A673 (cell line): ENCODE measurements around the gene C11orf21. TPM values are rescaled to one million over a fixed set of nuclear protein-coding genes. Genes with fewer than 3 reads are reported as not detected.

Experiments used
- BruUV-seq: library from RNA; stranded (reverse); fragments of 400-500 nt; replicated peaks from 2 replicates; lab custom pipeline; 2021; lab: Mats Ljungman, UMichigan
- CTCF ChIA-PET: fragments of 300-600 bp; sonication (Branson Sonifier 250); formaldehyde crosslinking; loops from one replicate; lab custom pipeline; 2022; ENCODE audit warnings: antibody characterized with exemption; lab: Charles Lee
- POLR2A ChIA-PET: fragments of 300-600 bp; sonication (Branson Sonifier 250); formaldehyde crosslinking; loops from one replicate; lab custom pipeline; 2022; ENCODE audit warnings: antibody characterized with exemption; ENCODE audit not compliant: low non-redundant PET; lab: Charles Lee
- DNase-seq: peaks from one replicate; pipeline ENCODE4 v3.0.0-alpha.2; 2015; ENCODE audit warnings: low spot score
- H3K27ac ChIP-seq: fragments of 200-600 bp; sonication (generic); 2 replicates; pipeline ENCODE4 v1.5.1; 2016; ENCODE audit warnings: mixed run types, low read depth, mild to moderate bottlenecking, mixed read lengths, antibody characterized with exemption, low read length; ENCODE audit not compliant: poor library complexity, severe bottlenecking
- H3K27me3 ChIP-seq: fragments of 200-600 bp; sonication (generic); replicated peaks from 2 replicates; pipeline ENCODE4 v1.6.1; 2017; ENCODE audit warnings: mixed run types, low read depth, mild to moderate bottlenecking, mixed read lengths, antibody characterized with exemption, low read length; ENCODE audit not compliant: insufficient read depth, poor library complexity
- H3K36me3 ChIP-seq: fragments of 200-600 bp; sonication (generic); 2 replicates; pipeline ENCODE4 v1.6.1; 2016; ENCODE audit warnings: mixed run types, mild to moderate bottlenecking, mixed read lengths, antibody characterized with exemption, low read length; ENCODE audit not compliant: insufficient read depth, poor library complexity, severe bottlenecking
- H3K4me1 ChIP-seq: fragments of 200-600 bp; sonication (generic); 2 replicates; pipeline ENCODE4 v1.6.1; 2017; ENCODE audit warnings: mixed run types, mild to moderate bottlenecking, mixed read lengths, antibody characterized with exemption, low read length; ENCODE audit not compliant: insufficient read depth, poor library complexity, severe bottlenecking
- H3K4me3 ChIP-seq: fragments of 200-600 bp; sonication (generic); 2 replicates; pipeline ENCODE4 v1.5.1; 2016; ENCODE audit warnings: low read depth, mixed run types, mild to moderate bottlenecking, mixed read lengths, low read length; ENCODE audit not compliant: poor library complexity, severe bottlenecking
- H3K9me3 ChIP-seq: fragments of 200-600 bp; sonication (generic); 2 replicates; pipeline ENCODE4 v1.6.1; 2016; ENCODE audit warnings: mixed run types, low read depth, mild to moderate bottlenecking, mixed read lengths, antibody characterized with exemption, low read length; ENCODE audit not compliant: poor library complexity, severe bottlenecking
- EZH2 ChIP-seq: fragments of 200-600 bp; sonication (generic); IDR thresholded peaks from 2 replicates; pipeline ENCODE4 v1.6.1; 2017; ENCODE audit warnings: borderline replicate concordance, low read depth, mild to moderate bottlenecking, mixed read lengths, antibody characterized with exemption, low read length; ENCODE audit not compliant: poor library complexity, severe bottlenecking
- intact Hi-C: fragments of 100-400 bp; cut with micrococcal nuclease; formaldehyde crosslinking; loops from one replicate; pipeline ENCODE4 v1.10.0; 2022; ENCODE audit not compliant: unreplicated experiment
- total RNA-seq: library from RNA; stranded (reverse); gene quantifications from 2 replicates; pipeline ENCODE4 v1.2.3, GENCODE V29; 2021
- TF ChIP-seq, protein P1 (sequence below): fragments of 300-800, 200-600 bp; sonication (generic); conservative IDR thresholded peaks from 2 replicates; pipeline ENCODE4 v1.5.1; 2017; ENCODE audit warnings: low read depth, mild to moderate bottlenecking, antibody characterized with exemption, low read length, moderate library complexity, mixed read lengths

The C11orf21 gene
- total RNA-seq, 1 experiment from 2014 or later = not detected

DNA sequence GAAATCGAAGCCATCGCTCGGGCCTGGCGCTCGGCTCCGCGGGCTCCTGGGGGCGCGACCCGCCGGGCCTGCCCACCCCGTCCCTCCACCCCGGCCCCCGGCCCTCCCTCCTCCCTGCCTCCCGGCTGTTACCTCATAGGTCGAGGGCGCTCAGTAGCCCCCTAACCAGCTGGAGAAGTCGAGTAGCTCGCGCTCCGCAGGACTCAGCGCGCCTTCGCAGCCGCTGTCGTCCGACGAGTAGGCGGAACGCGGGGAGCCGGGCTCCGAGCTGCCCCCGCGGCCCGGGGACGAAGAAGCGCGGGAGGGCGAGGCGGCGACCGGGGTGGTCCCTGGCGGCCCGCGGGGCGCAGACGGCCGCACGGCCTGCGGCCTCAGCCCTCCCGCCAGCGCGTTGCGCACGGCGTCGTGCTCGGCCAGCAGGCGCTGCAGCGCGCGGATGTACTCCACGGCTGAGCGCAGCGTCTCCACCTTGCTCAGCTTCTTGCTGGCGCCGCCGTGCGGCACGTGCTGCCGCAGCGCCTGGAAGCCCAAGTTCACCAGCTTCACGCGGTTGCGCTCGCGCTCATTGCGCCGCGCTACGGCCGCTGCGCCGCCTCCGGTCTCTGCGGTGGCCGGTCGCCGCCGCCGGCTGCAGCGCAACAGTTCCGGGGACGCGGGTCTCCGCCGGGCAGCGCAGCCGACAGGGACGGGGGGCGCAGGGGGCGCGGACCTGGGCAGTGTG lies 32.0 kb downstream of the C11orf21 start:
- DNase-seq = peak; percentile 58
- no peak for TF ChIP-seq EZH2
- TF ChIP-seq, protein P1, sequence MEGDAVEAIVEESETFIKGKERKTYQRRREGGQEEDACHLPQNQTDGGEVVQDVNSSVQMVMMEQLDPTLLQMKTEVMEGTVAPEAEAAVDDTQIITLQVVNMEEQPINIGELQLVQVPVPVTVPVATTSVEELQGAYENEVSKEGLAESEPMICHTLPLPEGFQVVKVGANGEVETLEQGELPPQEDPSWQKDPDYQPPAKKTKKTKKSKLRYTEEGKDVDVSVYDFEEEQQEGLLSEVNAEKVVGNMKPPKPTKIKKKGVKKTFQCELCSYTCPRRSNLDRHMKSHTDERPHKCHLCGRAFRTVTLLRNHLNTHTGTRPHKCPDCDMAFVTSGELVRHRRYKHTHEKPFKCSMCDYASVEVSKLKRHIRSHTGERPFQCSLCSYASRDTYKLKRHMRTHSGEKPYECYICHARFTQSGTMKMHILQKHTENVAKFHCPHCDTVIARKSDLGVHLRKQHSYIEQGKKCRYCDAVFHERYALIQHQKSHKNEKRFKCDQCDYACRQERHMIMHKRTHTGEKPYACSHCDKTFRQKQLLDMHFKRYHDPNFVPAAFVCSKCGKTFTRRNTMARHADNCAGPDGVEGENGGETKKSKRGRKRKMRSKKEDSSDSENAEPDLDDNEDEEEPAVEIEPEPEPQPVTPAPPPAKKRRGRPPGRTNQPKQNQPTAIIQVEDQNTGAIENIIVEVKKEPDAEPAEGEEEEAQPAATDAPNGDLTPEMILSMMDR = 0 out of 2 replicates have a peak, but pooled peaks have one; percentile 12
- no peaks in the 10 kb centered on the region for H3K36me3 ChIP-seq
- intact Hi-C loops = no loop called here
- POLR2A ChIA-PET = no interaction called here
- CTCF ChIA-PET = no interaction called here
- H3K4me1 ChIP-seq = no peaks in the 10 kb centered on the region
- H3K9me3 ChIP-seq = no peaks in the 10 kb centered on the region
- H3K27me3 ChIP-seq = peaks cover 61% of the 10 kb centered on the region
- no peak overlapping the region for H3K4me3 ChIP-seq
- H3K27ac ChIP-seq = no peak overlapping the region
- no TSS peak for BruUV-seq

GRCh38 chr11:2268729-2269600 lies 32.8 kb downstream of the C11orf21 start:
- ChIA-PET CTCF (no interaction called here), POLR2A (no interaction called here)
- Histone ChIP-seq H3K27me3 (peaks cover 53% of the 10 kb centered on the region), H3K4me3 (peak overlapping the region; percentile 4), H3K36me3 (no peaks in the 10 kb centered on the region), H3K4me1 (no peaks in the 10 kb centered on the region), H3K27ac (no peak overlapping the region), H3K9me3 (no peaks in the 10 kb centered on the region)
- no peak for DNase-seq
- TF ChIP-seq, protein P1 = no peak
- TF ChIP-seq EZH2 = peak; percentile 91
- intact Hi-C loops = no loop called here
- BruUV-seq = no TSS peak

DNA sequence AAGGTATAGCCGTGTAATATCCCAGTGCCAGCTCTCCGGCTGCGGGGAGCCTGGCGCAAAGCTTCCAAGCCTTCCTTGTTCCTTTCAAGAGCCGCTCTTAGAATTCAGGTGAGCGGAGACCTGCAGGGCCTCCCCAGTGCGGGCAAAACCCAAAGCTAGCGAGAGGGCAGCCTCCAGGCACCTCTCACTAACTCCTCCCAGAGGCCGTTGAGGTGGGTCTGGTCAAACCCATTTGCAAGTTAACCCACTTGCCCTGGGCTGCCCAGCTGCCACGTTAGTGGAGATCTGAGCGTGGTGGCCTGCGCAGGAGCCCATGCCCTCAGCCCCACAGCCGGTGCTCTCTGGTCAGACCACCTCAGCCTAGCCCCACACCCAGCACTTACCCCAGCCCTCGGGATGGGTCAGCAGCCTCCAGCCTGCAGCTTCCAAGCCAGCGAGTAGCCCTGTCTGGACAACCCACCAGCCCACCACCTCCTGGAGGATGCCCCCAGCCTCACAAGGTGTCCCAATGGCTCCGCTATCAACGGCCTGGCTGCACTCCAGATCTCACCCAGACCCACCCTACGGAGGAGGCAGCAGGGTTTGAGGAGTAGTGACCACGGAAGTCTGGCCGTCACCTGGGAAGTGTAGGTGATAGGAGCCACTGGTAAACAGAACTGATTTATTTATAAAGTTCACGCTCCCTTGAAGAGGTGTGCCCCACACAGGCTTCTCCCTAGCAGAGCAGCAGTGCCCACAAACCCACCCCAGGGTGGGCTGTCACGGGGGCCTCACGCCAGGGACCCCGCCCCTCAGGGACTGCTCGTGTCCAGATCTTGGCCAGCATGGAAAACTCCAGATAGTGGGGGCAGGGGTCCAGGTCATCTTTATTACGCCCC lies 33.6 kb downstream of the C11orf21 start:
- BruUV-seq = no TSS peak
- Histone ChIP-seq H3K9me3 (no peaks in the 10 kb centered on the region), H3K27me3 (peaks cover 50% of the 10 kb centered on the region), H3K4me3 (no peak overlapping the region), H3K36me3 (no peaks in the 10 kb centered on the region), H3K27ac (no peak overlapping the region), H3K4me1 (no peaks in the 10 kb centered on the region)
- DNase-seq = no peak
- intact Hi-C loops = no loop called here
- no peak for TF ChIP-seq EZH2
- TF ChIP-seq, protein P1 = no peak
- CTCF ChIA-PET = no interaction called here
- POLR2A ChIA-PET = no interaction called here
